NCI-H128 (cell line): ENCODE measurements around the gene TMEM117.
"Not testable (repeated sequence)": the region's sequence is repeated elsewhere in the genome, so short reads cannot be mapped to it uniquely, and the experiment has no call there.

ENCODE experiments used
- DNase-seq: peaks from one replicate; lab custom pipeline; 2025; ENCODE audit not compliant: unreplicated experiment; lab: John Stamatoyannopoulos, UW

Gene TMEM117

DNA sequence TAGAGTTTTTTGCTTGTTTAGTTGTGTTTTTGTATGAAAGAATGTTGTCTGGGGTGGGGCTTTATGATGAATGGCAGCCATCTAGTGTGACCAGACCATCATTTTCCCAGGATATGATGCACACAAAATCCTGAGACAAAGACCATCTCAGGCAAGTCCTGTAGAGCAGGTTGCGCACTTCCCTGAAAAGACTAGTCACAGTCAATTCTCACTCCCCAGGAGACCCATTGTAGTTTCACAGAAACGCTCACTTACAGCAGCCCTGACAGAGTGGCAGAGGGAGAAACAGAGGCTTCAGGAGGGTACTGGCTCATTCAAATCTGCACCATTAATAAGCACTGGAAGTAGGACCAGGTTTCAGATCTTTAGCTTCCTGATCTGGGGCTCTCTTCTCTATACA, 183.2 kb downstream of the TMEM117 start:
- DNase-seq, result no peak

- no peak for DNase-seq
These were observed 184.7 kb downstream of the TMEM117 start for GRCh38 chr12:44020555-44020954.

- no peak for DNase-seq
These were observed 185.6 kb downstream of the TMEM117 start for GRCh38 chr12:44021471-44021971.

DNA sequence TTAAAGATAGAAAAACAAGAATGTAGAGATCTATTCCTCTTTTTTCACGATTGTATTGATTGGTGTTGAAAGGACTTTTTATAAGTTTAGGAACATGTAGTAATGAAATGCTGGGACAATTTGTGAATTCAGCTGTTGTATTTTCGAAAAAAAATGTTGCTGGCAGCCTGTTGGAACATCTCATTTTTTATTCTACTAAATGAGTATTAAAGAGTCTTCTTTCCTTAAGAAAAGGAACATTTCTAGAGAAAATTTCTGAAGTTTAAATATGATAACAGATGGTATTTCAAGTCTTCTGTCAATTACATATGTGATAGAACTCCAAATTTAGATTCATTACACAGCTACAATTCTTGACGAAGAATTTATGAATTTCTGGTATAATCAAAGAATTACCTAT, 189.6 kb downstream of the TMEM117 start:
- no peak for DNase-seq

DNA sequence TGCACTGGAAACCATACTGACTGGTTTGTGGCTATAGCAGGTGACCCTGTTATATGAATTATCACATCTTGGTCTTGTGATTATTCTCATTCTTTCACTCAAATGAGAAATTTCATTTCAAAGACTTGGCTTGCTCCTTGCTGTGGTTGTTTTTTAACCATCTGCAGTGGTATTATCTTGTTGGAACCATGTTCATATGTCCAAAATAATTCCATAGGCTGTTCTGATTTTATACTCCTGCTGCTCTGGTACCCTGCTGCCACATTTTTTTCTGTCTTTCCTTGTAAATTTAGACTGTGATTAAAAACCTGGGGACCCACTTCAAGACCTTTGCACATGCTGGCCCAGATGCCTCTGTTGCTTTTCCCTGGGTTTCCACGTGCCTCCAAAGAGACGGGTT, 190.2 kb downstream of the TMEM117 start:
- no peak for DNase-seq

- DNase-seq, result not testable (repeated sequence)
These were observed 191.0 kb downstream of the TMEM117 start for GRCh38 chr12:44026926-44027325.

DNA sequence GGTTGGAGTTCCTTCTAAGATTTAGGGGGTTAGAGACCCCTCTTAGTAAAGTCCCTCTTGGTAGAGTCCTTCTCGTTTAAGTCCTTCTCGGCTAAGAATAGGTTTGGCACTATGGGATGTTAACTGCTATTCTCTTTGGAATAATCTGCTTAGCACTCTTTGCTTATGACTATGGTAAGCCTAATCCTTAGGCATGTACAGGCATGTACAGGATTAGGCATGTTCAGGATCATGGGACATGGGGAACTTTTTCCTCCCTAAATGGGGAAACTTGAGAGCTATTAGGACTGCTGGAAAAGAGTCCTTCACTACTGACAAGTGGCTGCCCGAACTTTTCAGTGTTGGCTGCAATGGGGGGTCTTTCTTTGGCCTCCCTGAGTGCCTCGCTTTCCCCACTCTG, 193.3 kb downstream of the TMEM117 start:
- no peak for DNase-seq

DNA sequence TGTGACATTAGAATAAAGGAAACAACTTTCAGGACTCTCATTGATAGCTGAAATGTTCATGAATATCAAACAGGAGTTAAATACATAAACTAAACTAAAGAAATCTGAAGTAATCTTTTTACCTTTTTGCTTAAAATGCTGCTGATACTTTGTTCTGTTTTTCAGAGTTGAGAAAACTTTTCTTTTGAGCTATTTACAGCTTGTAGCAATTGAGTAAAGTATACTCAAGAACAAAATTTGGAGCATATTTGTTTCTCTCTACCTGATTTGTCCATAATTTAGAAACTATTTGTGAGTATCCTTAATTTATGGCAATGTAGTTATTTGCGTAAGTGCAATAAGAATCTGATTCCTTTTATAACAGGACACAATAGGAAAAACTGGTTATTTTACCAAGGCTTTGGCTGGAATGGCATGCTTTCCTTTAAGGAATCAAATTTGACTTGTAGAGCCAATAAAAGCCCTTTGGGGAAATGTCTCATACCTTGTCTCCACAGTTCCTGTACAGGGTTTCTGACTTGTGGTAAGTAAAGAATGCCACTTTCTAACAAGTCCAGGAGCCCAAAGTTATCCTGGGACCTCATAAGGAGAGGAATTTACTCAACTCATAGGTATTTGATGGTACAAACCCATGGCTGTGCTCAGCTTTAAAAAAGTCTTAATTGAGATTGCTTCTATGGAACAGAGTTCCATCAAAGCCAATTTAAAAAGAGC, 195.7 kb downstream of the TMEM117 start:
- no peak for DNase-seq

DNA sequence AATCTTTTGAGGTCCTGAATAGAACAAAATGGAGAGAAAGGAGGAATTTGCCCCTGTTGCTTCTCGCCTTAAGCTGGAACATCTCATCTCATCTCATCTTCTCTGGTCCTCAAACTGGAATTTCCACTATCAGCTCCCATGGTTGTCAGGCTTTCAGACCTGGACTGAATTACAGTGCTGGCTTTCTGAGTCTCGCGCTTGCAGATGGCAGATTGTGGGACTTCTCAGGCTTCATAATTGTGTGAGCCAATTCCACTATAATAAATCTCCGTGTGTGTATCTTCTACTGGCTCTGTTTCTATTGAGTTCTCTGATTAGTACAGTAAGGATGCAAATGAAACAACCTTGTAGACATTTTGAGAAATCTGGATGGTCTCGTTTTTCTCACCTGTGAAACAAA, 199.0 kb downstream of the TMEM117 start:
- no peak for DNase-seq

- no peak for DNase-seq
These were observed 201.1 kb downstream of the TMEM117 start for GRCh38 chr12:44036875-44037443.

GRCh38 chr12:44038411-44038810, 202.5 kb downstream of the TMEM117 start:
- no peak for DNase-seq

DNA sequence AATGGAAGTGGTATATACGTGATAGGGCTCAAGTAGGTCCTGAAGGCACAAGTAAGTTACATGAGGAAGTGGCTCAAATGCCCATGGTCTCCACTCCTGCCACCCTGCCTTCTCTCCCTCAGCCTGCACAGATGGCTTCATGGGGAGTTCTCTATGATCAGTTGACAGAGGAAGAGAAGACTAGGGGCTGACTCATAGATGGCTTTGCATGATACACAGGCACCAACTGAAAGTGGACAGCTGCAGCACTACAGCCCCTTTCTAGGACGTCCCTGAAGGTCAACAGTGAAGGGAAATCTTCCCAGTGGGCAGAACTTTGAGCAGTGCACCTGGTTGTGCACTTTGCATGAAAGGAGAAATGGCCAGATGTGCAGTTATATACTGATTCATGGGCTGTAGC, 208.6 kb downstream of the TMEM117 start:
- DNase-seq, result not testable (repeated sequence)

- no peak for DNase-seq
These were observed 211.0 kb downstream of the TMEM117 start for GRCh38 chr12:44046732-44047417.

DNA sequence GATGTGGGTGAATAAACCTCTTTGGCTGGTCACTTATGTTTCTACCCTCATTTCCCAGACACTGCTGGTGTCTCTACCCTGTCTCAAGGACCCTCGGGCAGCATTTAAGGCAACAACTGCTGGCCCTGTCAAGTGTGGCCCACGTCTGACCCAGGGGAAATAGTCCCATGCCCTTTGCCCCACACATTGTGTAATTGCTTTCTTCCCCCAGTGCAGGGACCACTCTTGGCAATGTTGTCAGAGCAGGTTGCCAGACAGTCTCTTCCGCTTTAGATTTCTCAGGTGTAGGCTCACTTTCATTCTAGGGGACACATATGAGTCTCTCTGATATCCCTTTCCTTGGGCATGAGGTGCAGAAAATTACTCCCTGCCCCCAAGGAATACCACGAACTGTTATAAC, 216.7 kb downstream of the TMEM117 start:
- DNase-seq, result no peak

GRCh38 chr12:44053549-44054127, 217.8 kb downstream of the TMEM117 start:
- DNase-seq, result no peak

DNA sequence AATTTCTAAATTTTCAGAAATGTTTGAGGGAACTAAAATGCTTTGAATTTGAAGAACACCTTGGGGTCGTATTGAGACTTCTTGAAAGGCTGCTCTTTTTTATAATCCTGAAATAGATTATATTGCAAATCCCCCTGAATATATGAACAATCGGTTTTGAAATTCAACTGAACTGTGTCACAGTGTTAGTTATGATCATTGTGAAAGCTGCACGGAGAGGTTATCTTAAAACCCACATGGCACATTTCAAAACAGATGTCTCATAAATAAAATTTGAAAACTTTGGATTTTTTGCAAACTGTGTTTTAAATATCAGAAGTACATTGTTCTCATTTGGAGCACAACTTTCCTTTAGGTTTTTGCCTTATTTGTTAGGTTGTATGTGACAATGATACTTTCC, 218.4 kb downstream of the TMEM117 start:
- no peak for DNase-seq

DNA sequence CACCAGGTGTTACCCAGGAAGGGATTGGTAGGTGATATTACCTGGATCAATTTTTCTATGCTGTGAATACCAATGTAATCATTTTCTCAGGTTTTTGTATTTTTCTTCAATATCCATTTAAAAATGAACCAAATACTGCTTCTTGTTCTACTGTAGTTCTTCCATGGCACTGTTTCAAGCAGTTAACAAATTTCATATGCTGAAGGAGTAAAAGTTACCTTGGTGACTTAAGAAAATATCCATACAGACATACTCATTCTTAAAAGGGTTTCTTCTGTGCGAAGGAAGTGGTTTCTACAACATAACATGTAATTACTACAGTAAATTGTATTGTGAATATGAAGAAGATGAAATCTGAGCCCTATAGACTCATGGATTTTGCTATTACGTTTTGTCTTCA, 222.5 kb downstream of the TMEM117 start:
- DNase-seq, result no peak

- DNase-seq, result no peak
These were observed 223.6 kb downstream of the TMEM117 start for GRCh38 chr12:44059476-44059875.

DNA sequence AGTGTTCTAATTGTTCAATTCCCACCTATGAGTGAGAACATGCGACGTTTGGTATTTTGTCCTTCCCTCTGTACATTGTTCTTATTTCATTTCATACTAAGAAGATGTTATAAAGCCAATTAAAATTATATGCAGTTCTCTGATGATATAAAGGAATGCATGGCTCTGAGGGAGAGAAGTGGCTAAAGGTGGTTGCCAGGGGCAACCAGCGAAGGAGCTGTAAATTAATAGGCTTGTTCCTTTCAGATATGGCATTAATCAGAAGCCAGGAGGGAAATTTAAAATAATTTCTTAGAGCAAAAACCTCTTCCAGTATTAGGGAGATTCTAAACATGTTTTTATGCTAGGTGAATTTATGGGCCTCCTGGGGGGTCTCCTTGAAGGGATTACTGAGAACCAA, 227.8 kb downstream of the TMEM117 start:
- DNase-seq, result no peak

GRCh38 chr12:44076871-44077270, 241.0 kb downstream of the TMEM117 start:
- DNase-seq, result no peak

GRCh38 chr12:44077294-44077693, 241.4 kb downstream of the TMEM117 start:
- DNase-seq, result no peak

- no peak for DNase-seq
These were observed 242.4 kb downstream of the TMEM117 start for GRCh38 chr12:44078273-44078672.
